Measurements from ENCODE around the gene MAP3K14.

DNA sequence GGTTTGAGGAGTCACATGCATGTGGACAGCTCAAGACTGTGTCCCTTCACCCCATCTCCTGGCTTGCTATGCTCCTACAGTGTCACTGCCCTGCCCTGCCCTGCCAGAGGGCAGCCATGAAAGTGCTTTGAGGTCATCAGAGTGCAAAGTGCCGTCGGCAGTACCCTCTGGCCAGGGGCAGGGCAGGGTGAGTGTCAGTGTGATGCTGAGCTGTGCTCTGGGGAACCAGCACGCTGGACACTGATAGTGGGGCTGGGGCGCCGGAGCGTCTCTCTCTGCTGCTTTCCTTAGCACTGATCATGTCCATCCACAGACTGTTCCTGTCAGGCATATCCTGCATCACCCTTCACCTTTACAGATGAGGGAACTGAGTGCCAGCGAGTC is 53.4 kb downstream of the MAP3K14 start:
- TF ChIP-seq CTCF (conservative IDR thresholded peaks at IDR 0.05) (no peak), EZH2 (IDR thresholded peaks at IDR 0.05; ENCODE audit: low read depth) (no peak)
